ELF-1 (cell line): Measurements from ENCODE around the gene XPR1.

Experiments
- DNase-seq: peaks from one replicate; pipeline ENCODE4 v3.0.0-alpha.2; 2016; ENCODE audit warnings: low read depth, low spot score

Gene XPR1

GRCh38 chr1:180615493-180616290 lies 16.1 kb upstream of the XPR1 start:
- no peak for DNase-seq

- DNase-seq, result no peak
Observed at GRCh38 chr1:180616439-180616838, 15.4 kb upstream of the XPR1 start.

GRCh38 chr1:180617774-180618395 lies 13.9 kb upstream of the XPR1 start:
- DNase-seq, result no peak

- DNase-seq, result no peak
Observed at GRCh38 chr1:180620581-180620980, 11.2 kb upstream of the XPR1 start.

GRCh38 chr1:180622658-180623508 lies 8.9 kb upstream of the XPR1 start:
- no peak for DNase-seq

GRCh38 chr1:180623579-180624347 lies 8.1 kb upstream of the XPR1 start:
- DNase-seq, result peak; percentile 41

- no peak for DNase-seq
Observed at GRCh38 chr1:180626711-180627110, 5.1 kb upstream of the XPR1 start.

- no peak for DNase-seq
Observed at GRCh38 chr1:180627411-180627810, 4.4 kb upstream of the XPR1 start.

GRCh38 chr1:180628646-180629045 lies 3.2 kb upstream of the XPR1 start:
- no peak for DNase-seq

- DNase-seq, result no peak
Observed at GRCh38 chr1:180630408-180631193, 1.2 kb upstream of the XPR1 start.

GRCh38 chr1:180631194-180631765 lies 542 bp upstream of the XPR1 start:
- no peak for DNase-seq

GRCh38 chr1:180632326-180633056 lies 669 bp downstream of the XPR1 start:
- no peak for DNase-seq

GRCh38 chr1:180633057-180634056 lies 1.5 kb downstream of the XPR1 start:
- no peak for DNase-seq

GRCh38 chr1:180636138-180636537 lies 4.3 kb downstream of the XPR1 start:
- DNase-seq, result no peak

- no peak for DNase-seq
Observed at GRCh38 chr1:180639871-180640270, 8.0 kb downstream of the XPR1 start.

GRCh38 chr1:180640531-180640949 lies 8.7 kb downstream of the XPR1 start:
- DNase-seq, result no peak

GRCh38 chr1:180641662-180642061 lies 9.8 kb downstream of the XPR1 start:
- no peak for DNase-seq

GRCh38 chr1:180642781-180643180 lies 11.0 kb downstream of the XPR1 start:
- DNase-seq, result no peak
